ENCODE data around the gene NDFIP2. TPM values are rescaled to one million over a fixed set of nuclear protein-coding genes. Genes with fewer than 3 reads are reported as not detected.

The NDFIP2 gene, protein sequence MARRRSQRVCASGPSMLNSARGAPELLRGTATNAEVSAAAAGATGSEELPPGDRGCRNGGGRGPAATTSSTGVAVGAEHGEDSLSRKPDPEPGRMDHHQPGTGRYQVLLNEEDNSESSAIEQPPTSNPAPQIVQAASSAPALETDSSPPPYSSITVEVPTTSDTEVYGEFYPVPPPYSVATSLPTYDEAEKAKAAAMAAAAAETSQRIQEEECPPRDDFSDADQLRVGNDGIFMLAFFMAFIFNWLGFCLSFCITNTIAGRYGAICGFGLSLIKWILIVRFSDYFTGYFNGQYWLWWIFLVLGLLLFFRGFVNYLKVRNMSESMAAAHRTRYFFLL
- total RNA-seq: 100 to 1,000 TPM in 1 of 4 donors, 10 to 100 TPM in 3; 56.9 to 116 (median 83.6) TPM

DNA sequence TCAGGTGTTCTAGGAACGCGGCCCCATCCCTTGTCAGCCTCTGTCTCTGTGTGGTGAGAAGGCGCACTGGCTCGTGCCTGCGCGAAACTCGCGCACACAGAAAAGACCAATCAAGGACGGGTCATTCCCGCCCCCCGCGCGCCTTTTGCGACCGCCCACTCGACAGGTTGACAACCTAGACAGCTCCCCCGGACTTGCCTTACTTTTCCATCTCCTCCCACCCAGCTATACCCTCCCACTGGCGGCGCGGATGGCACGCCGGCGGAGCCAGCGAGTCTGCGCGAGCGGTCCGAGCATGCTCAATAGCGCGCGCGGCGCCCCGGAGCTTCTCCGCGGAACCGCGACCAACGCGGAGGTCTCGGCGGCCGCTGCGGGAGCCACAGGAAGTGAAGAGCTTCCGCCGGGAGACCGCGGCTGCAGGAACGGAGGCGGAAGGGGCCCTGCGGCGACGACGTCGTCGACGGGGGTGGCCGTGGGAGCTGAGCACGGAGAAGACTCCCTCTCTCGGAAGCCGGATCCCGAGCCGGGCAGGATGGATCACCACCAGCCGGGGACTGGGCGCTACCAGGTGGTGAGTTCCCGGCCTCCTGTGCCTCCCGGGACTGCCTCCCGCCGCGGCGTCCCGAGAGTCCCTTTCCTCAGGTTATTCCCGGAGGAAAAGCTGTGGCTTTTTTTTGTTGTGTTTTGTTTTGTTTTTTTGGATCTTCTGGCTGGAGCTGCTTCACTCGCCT is at the start of gene NDFIP2:
NDFIP2 (plus strand) TSS at position 202 of the 731 bp plus-strand sequence; CDS start at position 251, 49 bp downstream.
- H3K4me1 ChIP-seq: peaks cover 15 to 43% (median 30%) of the 10 kb centered on the region in 4 donors
- DNase-seq: peak; percentile 92

DNA sequence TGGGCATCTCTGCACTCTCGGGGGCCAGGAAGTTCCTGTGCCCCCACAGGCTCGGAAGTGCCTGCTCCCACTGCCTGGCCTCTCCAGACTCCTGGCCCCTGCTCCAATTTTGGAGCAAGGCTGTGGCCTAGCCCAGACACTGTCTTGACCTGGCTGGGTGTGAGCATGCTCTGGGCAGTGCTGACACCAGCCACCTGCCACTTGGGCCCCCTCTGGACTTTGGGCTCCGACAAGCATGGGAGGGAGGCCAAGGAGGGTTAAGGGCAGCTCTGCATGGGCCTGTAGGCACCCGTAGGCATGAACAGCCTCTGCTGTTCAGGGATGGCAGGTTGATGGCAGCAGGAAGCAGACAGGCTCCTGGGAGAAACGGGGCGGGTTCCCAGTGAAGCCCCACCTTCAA is 48.9 kb upstream of the NDFIP2 start:
- no peak overlapping the region for H3K4me3 ChIP-seq
- H3K27ac ChIP-seq: no peak overlapping the region
- peaks cover 0 to 15% (median 5%) of the 10 kb centered on the region in 4 donors for H3K4me1 ChIP-seq
- H3K27me3 ChIP-seq: no peaks in the 10 kb centered on the region
- in situ Hi-C loops (cut with MboI; ENCODE audit: low pct_ligation_motif_present in 1 of 4, low pct_unique_long_range_greater_than_20kb in 1 of 4, low sequenced_read_pairs in 3 of 4): no loop called here
- 100% methylated on average over 4 of the region's 6 CpGs; no CpG with 5 or more reads in 1 of the 2 donors for WGBS, 2 donors (ENCODE audit: low coverage in 1 of 2)
- TF ChIP-seq POLR2A (IDR thresholded peaks at IDR 0.05): no peak
- no peak for TF ChIP-seq POLR2AphosphoS5 (IDR thresholded peaks at IDR 0.05)
- no peak for TF ChIP-seq EP300 (IDR thresholded peaks at IDR 0.05; ENCODE audit: low read depth)
- H3K36me3 ChIP-seq: no peaks in the 10 kb centered on the region
- no peaks in the 10 kb centered on the region for H3K9me3 ChIP-seq
- intact Hi-C loops (cut with DNase I; ENCODE audit: low total_unique reads): no loop called here
- DNase-seq: no peak

More for the DNA sequence above, at the start of gene NDFIP2:
- Histone ChIP-seq H3K36me3 (no peaks in the 10 kb centered on the region), H3K27me3 (no peaks in the 10 kb centered on the region), H3K9me3 (no peaks in the 10 kb centered on the region), H3K4me3 (peak within 1 kb of the TSS; percentile 39 to 83 (median 72)), H3K27ac (peak within 1 kb of the TSS; percentile 86 to 89 (median 88))
- 0% methylated on average over 1 to 72 of the region's 74 CpGs for WGBS, 2 donors (ENCODE audit: low coverage in 1 of 2)
- intact Hi-C loops (cut with DNase I; ENCODE audit: low total_unique reads) (no loop called here), in situ Hi-C loops (cut with MboI; ENCODE audit: low pct_ligation_motif_present in 1 of 4, low pct_unique_long_range_greater_than_20kb in 1 of 4, low sequenced_read_pairs in 3 of 4) (no loop called here)
- TF ChIP-seq POLR2A (IDR thresholded peaks at IDR 0.05): peak; percentile 91
- TF ChIP-seq, protein P1, sequence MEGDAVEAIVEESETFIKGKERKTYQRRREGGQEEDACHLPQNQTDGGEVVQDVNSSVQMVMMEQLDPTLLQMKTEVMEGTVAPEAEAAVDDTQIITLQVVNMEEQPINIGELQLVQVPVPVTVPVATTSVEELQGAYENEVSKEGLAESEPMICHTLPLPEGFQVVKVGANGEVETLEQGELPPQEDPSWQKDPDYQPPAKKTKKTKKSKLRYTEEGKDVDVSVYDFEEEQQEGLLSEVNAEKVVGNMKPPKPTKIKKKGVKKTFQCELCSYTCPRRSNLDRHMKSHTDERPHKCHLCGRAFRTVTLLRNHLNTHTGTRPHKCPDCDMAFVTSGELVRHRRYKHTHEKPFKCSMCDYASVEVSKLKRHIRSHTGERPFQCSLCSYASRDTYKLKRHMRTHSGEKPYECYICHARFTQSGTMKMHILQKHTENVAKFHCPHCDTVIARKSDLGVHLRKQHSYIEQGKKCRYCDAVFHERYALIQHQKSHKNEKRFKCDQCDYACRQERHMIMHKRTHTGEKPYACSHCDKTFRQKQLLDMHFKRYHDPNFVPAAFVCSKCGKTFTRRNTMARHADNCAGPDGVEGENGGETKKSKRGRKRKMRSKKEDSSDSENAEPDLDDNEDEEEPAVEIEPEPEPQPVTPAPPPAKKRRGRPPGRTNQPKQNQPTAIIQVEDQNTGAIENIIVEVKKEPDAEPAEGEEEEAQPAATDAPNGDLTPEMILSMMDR (IDR thresholded peaks at IDR 0.05): no peak
- peak; percentile 70 to 95 (median 94) for TF ChIP-seq POLR2AphosphoS5 (IDR thresholded peaks at IDR 0.05)
- TF ChIP-seq EP300 (IDR thresholded peaks at IDR 0.05; ENCODE audit: low read depth): no peak

DNA sequence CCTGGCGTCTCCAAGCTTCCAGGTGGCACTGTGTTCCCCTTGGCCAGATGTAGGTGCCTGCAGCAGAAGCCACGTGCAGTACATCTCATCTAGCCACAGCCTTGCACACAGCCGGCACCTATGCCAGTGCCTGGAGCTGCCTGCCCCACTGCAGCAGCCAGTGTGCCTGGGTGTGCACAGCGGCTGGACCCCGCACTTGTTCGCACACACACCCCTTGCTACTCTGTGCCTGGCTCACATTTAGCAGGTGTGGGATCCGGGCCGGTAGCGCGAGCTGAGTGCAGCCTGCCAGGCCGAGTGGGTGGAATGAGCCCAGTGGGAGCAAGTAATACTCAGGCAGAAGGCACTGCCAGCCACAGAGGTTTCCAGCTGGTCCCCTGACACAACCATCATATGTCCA is 48.0 kb upstream of the NDFIP2 start:
- peaks cover 0 to 15% (median 5%) of the 10 kb centered on the region in 4 donors for H3K4me1 ChIP-seq
- 95% methylated on average over 11 of the region's 11 CpGs; no CpG with 5 or more reads in 1 of the 2 donors for WGBS, 2 donors (ENCODE audit: low coverage in 1 of 2)
- no peak overlapping the region for H3K4me3 ChIP-seq
- H3K27me3 ChIP-seq: no peaks in the 10 kb centered on the region
- no peak overlapping the region for H3K27ac ChIP-seq
- H3K36me3 ChIP-seq: no peaks in the 10 kb centered on the region
- TF ChIP-seq POLR2A (IDR thresholded peaks at IDR 0.05) (no peak), POLR2AphosphoS5 (IDR thresholded peaks at IDR 0.05) (no peak)
- DNase-seq: no peak
- intact Hi-C loops (cut with DNase I; ENCODE audit: low total_unique reads) (no loop called here), in situ Hi-C loops (cut with MboI; ENCODE audit: low pct_ligation_motif_present in 1 of 4, low pct_unique_long_range_greater_than_20kb in 1 of 4, low sequenced_read_pairs in 3 of 4) (no loop called here)
- H3K9me3 ChIP-seq: no peaks in the 10 kb centered on the region

DNA sequence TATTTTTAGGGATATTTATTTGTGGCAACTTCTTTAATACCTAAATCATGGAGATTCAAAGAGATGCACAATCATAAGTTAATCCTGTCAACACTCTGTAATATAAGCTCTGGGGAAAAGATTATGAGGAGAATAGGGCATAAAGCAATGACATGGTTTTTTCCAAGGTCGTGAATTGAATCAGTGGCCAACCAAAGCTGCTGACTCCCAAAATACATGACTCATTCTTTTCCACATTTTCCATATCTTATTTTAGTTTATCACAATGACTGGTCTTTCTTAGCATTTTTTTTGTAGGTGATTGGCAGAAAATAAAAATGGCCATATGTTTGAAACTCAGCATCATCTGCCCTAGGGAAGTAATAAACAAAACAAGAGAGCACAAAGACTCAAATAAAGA is 46.4 kb upstream of the NDFIP2 start:
- in situ Hi-C loops (cut with MboI; ENCODE audit: low pct_ligation_motif_present in 1 of 4, low pct_unique_long_range_greater_than_20kb in 1 of 4, low sequenced_read_pairs in 3 of 4) (no loop called here), intact Hi-C loops (cut with DNase I; ENCODE audit: low total_unique reads) (no loop called here)
- Histone ChIP-seq H3K27me3 (no peaks in the 10 kb centered on the region), H3K4me3 (no peak overlapping the region), H3K4me1 (peaks cover 0 to 15% (median 5%) of the 10 kb centered on the region in 4 donors), H3K27ac (peak overlapping the region in 3 of 4 donors; percentile 62 to 74 (median 73)), H3K9me3 (no peaks in the 10 kb centered on the region), H3K36me3 (no peaks in the 10 kb centered on the region)
- TF ChIP-seq POLR2AphosphoS5 (IDR thresholded peaks at IDR 0.05) (no peak), POLR2A (IDR thresholded peaks at IDR 0.05) (no peak), EP300 (IDR thresholded peaks at IDR 0.05; ENCODE audit: low read depth) (no peak)
- TF ChIP-seq, protein P1 (IDR thresholded peaks at IDR 0.05): no peak
- 73 to 83% methylated on average over 1 of the region's 1 CpG for WGBS, 2 donors (ENCODE audit: low coverage in 1 of 2)
- DNase-seq: no peak

DNA sequence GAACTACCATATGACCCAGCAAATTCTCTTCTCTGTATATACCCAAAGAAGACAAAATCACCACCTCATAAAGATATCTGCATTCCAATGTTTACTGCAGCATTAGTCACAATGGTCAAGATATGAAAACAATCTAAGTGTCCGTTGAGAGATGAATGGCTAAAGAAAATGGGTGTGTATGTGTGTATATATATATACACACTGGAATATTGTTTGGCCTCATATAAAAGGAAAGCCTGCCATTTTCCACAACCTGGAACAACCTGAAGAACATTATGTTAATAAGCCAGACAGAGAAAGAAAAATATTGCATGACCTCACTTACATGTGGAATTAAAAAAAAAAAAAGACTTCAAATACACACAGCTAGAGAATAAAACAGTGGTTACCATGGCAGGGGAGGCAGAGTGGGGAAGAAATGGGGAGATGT is 45.4 kb upstream of the NDFIP2 start:
- TF ChIP-seq POLR2A (IDR thresholded peaks at IDR 0.05): no peak
- TF ChIP-seq, protein P1 (IDR thresholded peaks at IDR 0.05): no peak
- peak; percentile 43 for TF ChIP-seq EP300 (IDR thresholded peaks at IDR 0.05; ENCODE audit: low read depth)
- peak in 2 of 3 donors; percentile 42 to 67 for TF ChIP-seq POLR2AphosphoS5 (IDR thresholded peaks at IDR 0.05)
- H3K4me3 ChIP-seq: no peak overlapping the region
- H3K9me3 ChIP-seq: no peaks in the 10 kb centered on the region
- no peaks in the 10 kb centered on the region for H3K36me3 ChIP-seq
- peaks cover 2 to 25% (median 8%) of the 10 kb centered on the region in 4 donors for H3K4me1 ChIP-seq
- H3K27ac ChIP-seq: peak overlapping the region; percentile 62 to 74 (median 70)
- no peak for DNase-seq
- in situ Hi-C loops (cut with MboI; ENCODE audit: low pct_ligation_motif_present in 1 of 4, low pct_unique_long_range_greater_than_20kb in 1 of 4, low sequenced_read_pairs in 3 of 4): no loop called here
- intact Hi-C loops (cut with DNase I; ENCODE audit: low total_unique reads): no loop called here
- no peaks in the 10 kb centered on the region for H3K27me3 ChIP-seq
- 45% methylated on average over 1 of the region's 1 CpG; no CpG with 5 or more reads in 1 of the 2 donors for WGBS, 2 donors (ENCODE audit: low coverage in 1 of 2)

All from transverse colon (tissue), 4 donors.